Lower leg skin (tissue), 4 donors: ENCODE measurements around the gene UBE2V1. TPM values are rescaled to one million over a fixed set of nuclear protein-coding genes. Genes with fewer than 3 reads are reported as not detected.

Experiments used
- DNase-seq, 2 donors: peaks; one replicate each; pipeline ENCODE4 v3.0.0-alpha.2; 2019; ENCODE audit warnings: low spot score in 2 of 2
- H3K4me3 ChIP-seq: fragments of 200-600 bp; sonication (generic); 2 replicates; pipeline ENCODE4 v1.5.1; 2017; ENCODE audit warnings: mild to moderate bottlenecking, low read depth; ENCODE audit not compliant: poor library complexity, severe bottlenecking
- CTCF ChIP-seq, 3 donors: fragments of 450-650 bp; IDR thresholded peaks; one replicate each; pipeline ENCODE4 v1.5.1; 2016; ENCODE audit warnings: antibody characterized with exemption in 3 of 3, mild to moderate bottlenecking in 3 of 3, moderate library complexity in 2 of 3
- POLR2A ChIP-seq, 2 donors: fragments of 450-650 bp; IDR thresholded peaks; one replicate each; pipeline ENCODE4 v1.6.1; 2016 to 2017; ENCODE audit warnings: antibody characterized with exemption in 2 of 2, mild to moderate bottlenecking in 1 of 2, moderate library complexity in 1 of 2
- WGBS, 2 donors: methylation state at CpG; one replicate each; pipeline ENCODE4 v1.1.5; 2018; 5-methylcytosine and 5-hydroxymethylcytosine counted together
- intact Hi-C: fragments of 100-400 bp; cut with DNase I; formaldehyde crosslinking; loops from one replicate; pipeline ENCODE4 v1.15.0; 2023; ENCODE audit warnings: low total_unique reads
- total RNA-seq, 4 donors: library from RNA; depleted of rRNA; stranded (reverse); fragments of >200 nt; gene quantifications; one replicate each; pipeline ENCODE4 v1.1.0, GENCODE V29; 2016

UBE2V1 gene
- total RNA-seq, 4 donors from 2014 or later: 50.8 to 105 (median 75.6) TPM

DNA sequence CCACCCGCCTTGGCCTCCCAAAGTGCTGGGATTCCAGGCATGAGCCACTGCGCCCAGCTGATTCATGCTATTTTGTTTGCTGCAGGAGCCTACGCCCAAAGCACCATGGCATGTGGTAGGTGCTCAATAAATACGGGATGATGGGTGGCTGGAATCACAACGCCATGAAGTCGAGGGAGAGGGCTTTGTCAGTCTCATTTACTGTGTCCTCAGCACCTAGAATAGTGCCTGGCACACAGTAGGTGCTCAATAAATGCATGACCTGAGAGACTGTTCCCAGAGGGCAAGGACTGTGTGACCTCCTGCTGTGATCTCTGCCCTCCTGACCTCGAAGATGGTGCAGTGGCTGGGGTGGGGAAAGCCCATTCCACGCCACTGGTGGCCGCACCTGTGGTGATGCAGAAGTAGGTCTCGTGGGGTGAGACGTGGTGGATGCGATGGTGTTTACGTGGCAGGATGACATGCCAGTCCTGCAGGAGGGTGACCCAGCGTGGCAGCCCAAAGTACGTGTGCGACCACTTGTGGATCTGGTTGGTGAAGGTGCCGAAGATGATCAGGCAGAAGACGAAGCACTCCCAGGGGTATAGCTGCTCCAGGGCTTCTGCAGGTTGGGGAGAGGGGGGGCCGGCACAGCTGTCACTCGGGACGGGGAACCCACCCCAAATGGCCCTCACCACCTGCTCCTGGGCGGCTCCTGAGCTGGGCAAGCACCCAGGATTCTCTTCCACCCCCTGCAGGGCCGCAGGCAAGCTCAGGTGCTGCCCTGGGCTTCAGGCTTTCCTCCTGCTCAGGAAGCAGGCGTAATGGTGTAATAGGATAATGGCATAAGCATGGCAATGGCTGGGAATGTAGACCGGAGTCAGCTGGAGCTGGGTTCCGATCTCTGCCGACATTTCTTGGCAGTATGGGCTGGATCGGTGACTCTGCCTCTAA, 14.9 kb upstream of the UBE2V1 start:
- TF ChIP-seq CTCF (IDR thresholded peaks at IDR 0.05) (no peak), POLR2A (IDR thresholded peaks at IDR 0.05) (no peak)
- intact Hi-C loops: no loop called here
- H3K4me3 ChIP-seq: no peak overlapping the region
- no peak for DNase-seq
- WGBS, 2 donors: 82 to 85% methylated on average over 28 of the region's 28 CpGs

DNA sequence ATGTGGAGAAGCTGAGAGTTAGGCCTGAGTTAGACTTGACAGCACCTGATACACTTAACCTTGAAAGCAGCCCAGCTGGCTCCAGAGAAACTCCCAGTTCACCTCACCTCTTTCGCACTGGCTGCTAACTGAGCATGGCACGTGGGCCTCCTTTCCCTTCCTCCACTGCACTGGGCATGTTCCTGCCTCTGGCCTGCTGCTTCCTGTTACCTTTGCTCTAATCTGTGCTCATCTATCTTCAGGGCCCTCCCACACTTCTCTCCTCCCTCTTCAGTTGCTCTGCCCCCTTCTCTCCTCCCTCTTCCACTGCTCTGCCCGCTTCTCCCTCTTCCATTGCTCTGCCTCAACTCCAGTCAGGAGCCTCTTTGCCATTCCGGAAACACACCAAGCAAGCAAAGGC, 13.7 kb upstream of the UBE2V1 start:
- WGBS, 2 donors: 51 to 57% methylated on average over 4 of the region's 4 CpGs
- no peak for DNase-seq
- TF ChIP-seq POLR2A (IDR thresholded peaks at IDR 0.05): no peak
- TF ChIP-seq CTCF (IDR thresholded peaks at IDR 0.05): no peak
- H3K4me3 ChIP-seq: no peak overlapping the region
- intact Hi-C loops: no loop called here

DNA sequence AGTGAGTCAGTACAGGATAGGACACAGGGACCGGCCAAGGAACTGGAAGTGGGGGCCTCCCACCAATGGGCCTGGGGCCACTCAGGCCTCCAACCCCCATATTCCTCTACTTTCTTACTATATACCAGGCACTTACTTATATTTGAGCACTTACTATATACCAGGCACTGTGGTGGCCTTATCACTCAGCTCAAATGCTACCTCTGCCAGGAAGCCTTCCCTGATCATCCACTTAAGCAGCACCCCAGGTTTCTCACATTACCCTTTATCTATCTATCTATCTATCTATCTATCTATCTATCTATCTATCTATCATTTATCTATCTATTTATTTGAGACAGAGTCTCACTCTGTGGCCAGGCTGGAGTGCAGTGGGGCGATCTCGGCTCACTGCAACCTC, 12.3 kb upstream of the UBE2V1 start:
- H3K4me3 ChIP-seq: no peak overlapping the region
- 98 to 100% methylated on average over 3 of the region's 3 CpGs for WGBS, 2 donors
- intact Hi-C loops: no loop called here
- TF ChIP-seq POLR2A (IDR thresholded peaks at IDR 0.05): no peak
- TF ChIP-seq CTCF (IDR thresholded peaks at IDR 0.05): no peak
- DNase-seq: no peak

GRCh38 chr20:50124496-50124895, 11.5 kb upstream of the UBE2V1 start:
- WGBS, 2 donors: 94% methylated on average over 9 of the region's 9 CpGs
- intact Hi-C loops: loop anchor here (5.0 kb wide), 1 partner anchor 48 kb away; no protein-coding TSS in a partner anchor

DNA sequence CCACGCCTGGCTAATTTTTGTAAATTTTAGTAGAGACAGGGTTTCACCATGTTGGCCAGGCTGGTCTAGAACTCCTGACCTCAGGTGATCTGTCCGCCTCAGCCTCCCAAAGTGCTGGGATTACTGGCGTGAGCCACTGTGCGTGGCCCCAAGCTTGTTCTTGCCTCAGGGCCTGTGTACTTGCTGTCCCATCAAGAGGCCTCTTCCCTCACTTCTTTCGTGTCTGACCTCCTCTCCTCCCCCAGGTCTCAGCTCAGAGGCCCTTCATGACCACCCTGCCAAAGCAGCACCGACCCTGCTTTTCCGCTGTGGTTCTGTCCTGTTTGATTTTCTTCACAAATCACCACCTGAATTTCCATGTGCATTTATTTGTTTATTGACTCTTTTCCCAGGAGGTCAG, 10.5 kb upstream of the UBE2V1 start:
- intact Hi-C loops: loop anchor here (5.0 kb wide), 1 partner anchor 49 kb away; no protein-coding TSS in a partner anchor
- H3K4me3 ChIP-seq: no peak overlapping the region
- WGBS, 2 donors: 93 to 98% methylated on average over 7 of the region's 7 CpGs
- no peak for DNase-seq
- TF ChIP-seq POLR2A (IDR thresholded peaks at IDR 0.05) (no peak), CTCF (IDR thresholded peaks at IDR 0.05) (no peak)

More at GRCh38 chr20:50124496-50124895, 11.5 kb upstream of the UBE2V1 start:
- H3K4me3 ChIP-seq: no peak overlapping the region
- no peak for DNase-seq
- no peak for TF ChIP-seq POLR2A (IDR thresholded peaks at IDR 0.05)
- no peak for TF ChIP-seq CTCF (IDR thresholded peaks at IDR 0.05)
